Body of pancreas (tissue), 4 donors: Measurements from ENCODE around the gene CEP85L.
"Not testable (repeated sequence)": the region's sequence is repeated elsewhere in the genome, so short reads cannot be mapped to it uniquely, and the experiment has no call there.

Source experiments
- POLR2A ChIP-seq, 3 donors: fragments of 450-650 bp; IDR thresholded peaks; one replicate each; pipeline ENCODE4 v1.6.1; 2016; ENCODE audit warnings: antibody characterized with exemption in 3 of 3, mild to moderate bottlenecking in 2 of 3
- TF ChIP-seq, protein P1 (sequence below), 7 experiments: fragments of 450-650 bp in 4 of 7; fragments of 200-600 bp in 3 of 7; sonication (generic) in 3 of 7; IDR thresholded peaks; one replicate each; pipeline ENCODE4 v1.5.1; 2016 to 2019; ENCODE audit warnings: antibody characterized with exemption in 7 of 7

DNA sequence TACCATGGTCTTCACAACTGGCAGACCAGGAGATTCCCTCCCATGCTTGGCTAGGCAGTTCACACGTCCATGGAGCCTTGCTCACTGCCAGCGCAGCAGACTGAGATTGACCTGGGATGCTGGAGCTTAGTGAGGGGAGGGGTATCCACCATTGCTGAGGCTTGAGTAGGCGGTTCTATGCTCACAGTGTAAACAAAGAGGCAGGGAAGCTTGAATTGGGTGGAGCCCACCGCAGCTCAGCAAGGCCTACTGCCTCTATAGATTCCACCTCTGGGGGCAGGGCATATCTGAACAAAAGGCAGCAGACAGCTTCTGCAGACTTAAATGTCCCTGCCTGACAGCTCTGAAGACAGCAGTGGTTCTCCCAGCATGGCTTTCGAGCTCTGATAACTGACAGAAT is 230.1 kb downstream of the CEP85L start:
- TF ChIP-seq, protein P1, sequence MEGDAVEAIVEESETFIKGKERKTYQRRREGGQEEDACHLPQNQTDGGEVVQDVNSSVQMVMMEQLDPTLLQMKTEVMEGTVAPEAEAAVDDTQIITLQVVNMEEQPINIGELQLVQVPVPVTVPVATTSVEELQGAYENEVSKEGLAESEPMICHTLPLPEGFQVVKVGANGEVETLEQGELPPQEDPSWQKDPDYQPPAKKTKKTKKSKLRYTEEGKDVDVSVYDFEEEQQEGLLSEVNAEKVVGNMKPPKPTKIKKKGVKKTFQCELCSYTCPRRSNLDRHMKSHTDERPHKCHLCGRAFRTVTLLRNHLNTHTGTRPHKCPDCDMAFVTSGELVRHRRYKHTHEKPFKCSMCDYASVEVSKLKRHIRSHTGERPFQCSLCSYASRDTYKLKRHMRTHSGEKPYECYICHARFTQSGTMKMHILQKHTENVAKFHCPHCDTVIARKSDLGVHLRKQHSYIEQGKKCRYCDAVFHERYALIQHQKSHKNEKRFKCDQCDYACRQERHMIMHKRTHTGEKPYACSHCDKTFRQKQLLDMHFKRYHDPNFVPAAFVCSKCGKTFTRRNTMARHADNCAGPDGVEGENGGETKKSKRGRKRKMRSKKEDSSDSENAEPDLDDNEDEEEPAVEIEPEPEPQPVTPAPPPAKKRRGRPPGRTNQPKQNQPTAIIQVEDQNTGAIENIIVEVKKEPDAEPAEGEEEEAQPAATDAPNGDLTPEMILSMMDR (IDR thresholded peaks at IDR 0.05) = not testable (repeated sequence)
- not testable (repeated sequence) for TF ChIP-seq POLR2A (IDR thresholded peaks at IDR 0.05)
